ENCODE results near the gene NKG7.

The NKG7 gene

DNA sequence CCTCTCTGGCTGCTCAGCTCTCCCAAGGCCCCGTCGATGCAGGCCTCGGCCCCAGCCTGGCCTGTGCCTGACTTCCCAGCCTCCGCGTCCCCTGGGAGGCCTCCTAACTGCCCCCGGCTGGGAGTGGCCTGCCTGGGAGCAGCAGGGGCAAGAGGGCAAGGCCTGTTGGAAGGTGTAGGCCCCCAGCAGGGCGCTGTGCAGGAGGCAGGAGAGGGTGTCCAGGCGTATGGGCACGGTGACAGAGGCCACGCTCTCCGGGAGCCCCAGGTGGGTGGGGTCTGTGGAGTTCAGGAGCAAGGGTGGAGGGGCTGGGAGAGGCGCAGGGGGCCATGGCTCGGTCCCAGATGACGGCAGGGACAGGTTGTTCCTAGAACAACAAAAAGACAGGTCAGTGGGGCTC is 16.7 kb upstream of the NKG7 start:
- DNase-seq: no peak

DNA sequence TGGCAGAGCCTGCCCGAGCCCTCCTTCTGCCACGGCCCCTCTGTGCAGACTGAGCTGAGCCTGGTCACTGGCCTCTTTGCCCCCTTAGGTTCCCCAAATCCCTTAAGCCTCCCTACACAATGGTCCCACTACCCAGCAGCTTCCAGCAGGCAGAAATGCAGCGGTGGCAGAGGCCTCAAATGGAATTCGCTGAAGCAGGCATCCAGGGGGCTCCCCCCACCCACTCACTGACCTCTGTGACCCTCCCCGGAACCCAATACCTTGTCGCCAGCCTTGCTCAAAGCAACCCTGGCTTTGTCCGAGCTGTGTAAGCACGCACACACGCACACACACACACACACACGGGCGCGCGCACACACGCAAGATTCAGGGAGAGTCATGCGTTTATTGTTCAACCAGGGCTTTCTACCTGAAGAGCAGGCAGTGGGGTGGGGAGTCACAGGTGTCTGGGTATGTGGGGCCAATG is 15.5 kb upstream of the NKG7 start, which contains the start of gene LIM2:
Gene LIM2 (minus strand): TSS at position 51 of the 466 bp plus-strand sequence. CDS start 531 bp downstream, outside the sequence.
- DNase-seq: no peak

DNA sequence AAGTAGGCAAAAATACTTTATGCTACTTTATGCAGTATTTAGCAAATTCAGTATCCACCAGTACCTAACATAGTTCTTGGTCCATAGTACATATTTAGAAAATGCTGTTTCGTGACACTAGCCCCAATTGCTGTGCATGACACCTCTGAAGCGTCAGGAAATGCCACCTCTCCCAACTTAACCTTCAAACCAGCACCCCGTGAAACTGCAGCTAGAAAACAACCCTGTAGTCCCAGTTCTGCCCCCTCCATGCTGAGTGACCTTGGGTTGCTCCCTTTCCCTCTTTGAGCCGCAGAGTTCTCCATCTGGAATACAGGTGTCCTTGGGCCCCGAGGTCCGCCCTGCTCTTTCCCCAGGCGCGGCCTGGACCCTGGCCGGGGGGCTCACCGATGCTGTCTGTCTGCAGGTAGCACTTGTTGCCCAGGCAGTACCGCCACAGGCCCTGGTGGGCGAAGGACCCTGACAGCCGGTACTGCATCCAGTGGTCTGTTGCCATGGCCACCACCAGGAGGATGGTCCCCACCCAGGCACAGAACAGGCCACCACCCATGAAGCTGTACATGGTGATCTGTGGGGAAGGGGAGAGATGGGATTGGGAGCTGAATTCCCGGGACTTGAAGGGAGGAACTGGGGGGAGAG is 14.5 kb upstream of the NKG7 start:
- DNase-seq: no peak

DNA sequence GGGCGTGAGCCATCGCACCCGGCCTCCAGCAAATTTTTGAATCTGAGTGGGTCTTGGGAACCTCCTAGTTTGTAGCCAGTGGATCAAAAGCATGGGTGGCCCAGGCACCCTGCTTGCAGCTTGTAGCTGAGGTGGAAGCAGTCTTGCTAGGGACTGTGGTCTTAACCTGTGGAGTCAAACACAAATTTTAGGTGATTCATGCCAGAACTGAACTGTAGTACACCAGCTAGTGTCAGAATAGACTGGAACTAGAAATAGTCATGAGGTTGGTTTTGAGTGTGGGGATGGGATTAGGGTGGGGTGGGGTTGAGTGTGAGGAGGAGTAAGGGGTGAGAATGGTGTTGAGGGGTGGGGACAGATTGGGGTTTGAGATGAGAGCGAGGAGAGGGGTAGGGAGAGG is 9.6 kb upstream of the NKG7 start:
- DNase-seq: no peak

DNA sequence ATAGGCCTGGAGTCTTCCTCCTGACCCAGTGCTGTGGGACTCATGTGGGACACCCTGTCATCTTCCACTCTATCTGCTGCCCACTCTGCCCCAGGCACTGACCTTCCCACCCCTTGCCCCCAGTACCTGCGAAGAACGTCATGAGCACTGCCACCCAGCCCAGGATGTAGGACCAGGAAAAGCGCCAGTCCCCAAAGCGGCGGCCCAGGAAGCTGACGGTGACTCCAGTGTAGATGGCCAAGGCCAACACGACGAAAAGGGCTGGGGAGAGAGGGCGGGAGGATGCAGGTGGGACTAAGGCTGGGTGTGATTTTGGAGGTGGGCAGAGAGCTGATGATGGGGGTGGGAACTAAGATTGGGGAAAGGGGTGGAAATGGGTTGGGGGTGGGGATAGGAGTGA is 7.9 kb upstream of the NKG7 start:
- no peak for DNase-seq

- DNase-seq: no peak
These were observed 5.0 kb upstream of the NKG7 start for GRCh38 chr19:51377422-51377821.

DNA sequence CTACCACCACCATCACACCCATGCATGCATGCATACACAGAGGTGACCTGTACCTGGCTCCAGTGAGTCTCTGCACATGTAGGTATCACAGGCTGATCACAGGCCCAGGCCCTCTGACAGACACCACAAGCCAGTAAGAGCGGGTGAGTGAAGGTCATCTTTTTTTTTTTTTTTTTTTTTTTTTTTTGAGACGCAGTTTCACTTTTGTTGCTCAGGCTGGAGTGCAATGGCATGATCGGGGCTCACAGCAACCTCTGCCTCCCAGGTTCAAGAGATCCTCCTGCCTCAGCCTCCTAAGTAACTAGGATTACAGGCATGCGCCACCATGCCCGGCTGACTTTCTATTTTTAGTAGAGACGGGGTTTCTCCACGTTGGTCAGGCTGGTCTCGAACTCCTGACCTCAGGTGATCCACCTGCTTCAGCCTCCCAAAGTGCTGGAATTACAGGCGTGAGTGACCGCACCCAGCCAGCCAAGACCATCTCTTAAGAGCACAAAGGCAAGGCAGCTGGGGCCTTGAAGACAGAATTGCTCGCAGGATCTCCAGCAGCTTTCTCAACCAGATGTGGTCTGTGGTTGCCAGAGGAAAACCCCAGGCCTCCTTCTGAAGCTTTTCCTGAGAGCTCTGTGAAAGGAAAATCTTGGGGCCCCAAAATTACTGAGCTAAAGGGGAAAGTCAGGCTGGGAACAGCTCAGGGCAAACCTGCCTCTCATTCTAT is 3.2 kb upstream of the NKG7 start:
- DNase-seq: no peak

- DNase-seq: no peak
These were observed 319 bp downstream of the NKG7 start for GRCh38 chr19:51372021-51372648.

DNA sequence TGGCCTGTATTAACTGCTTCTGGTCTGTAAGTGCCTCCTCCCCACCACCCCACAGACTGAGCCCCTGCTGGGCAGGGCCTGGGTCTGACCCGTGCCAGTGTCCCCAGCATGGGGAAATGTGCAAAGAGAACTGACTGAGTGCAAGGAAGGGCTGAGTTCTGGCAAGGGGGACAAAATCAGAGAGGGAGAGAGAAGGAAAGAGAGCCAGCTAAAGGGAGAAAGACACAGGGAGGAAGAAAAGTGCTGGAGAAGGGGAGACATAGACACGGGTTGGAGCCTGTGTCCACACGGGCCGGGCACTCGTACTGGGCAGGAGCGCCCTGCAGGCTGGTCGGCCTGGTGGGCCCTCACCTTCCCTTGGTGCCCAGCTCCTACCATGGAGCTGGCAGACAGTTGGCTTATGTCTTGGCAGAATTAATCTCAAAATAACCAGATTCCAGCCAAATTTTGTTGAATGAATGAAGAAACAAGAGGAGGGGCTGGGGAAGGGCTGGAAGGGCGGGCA is 1.2 kb downstream of the NKG7 start:
- DNase-seq: no peak

- DNase-seq: no peak
These were observed 2.2 kb downstream of the NKG7 start for GRCh38 chr19:51370230-51370629.

DNA sequence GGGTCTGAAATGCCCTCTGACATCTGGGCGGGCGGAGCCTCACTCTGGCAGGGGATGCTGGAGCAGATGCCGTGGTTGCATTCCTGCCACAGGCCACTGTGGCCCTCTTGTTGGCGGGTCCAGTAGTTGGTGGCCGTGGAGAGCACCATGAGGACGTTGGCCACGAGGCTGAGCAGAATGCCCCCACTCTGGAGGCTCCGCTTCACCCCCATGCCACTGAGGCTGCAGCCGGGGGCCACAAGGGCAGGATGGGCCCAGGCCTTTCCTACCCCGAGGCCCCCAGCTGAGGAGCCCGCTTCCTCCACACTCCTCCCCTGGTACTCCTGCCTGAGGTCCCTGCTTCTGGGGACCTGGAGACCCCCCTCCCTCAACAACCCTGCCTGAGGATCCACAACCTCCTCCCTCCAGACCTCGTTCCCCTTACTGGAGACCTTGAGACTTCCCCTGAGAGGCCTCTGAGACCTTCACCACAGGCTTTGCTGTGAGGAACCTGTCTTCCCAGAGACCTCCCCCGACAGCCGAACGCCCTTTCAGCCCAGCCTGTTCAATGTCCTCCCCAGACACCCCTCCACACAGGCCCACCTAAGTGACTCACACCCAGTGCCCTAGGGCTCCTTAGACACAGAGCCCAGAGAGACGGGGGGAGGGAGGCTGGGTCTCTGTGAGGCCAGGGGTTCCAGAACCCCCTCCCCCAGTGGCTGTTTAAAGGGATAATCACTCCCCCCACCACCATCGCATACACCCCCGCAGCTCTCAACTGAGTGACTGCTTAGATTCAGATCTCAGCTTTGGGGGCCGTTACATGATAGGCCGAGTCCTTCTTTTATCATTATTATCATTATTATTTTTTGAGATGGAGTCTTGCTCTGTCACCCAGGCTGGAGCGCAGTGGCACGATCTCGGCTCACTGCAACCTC is 3.8 kb downstream of the NKG7 start, which contains the start of gene CLDND2:
Gene CLDND2 (minus strand): TSS at position 638 of the 917 bp plus-strand sequence. CDS start 426 bp downstream, at position 212.
- no peak for DNase-seq

- no peak for DNase-seq
These were observed 4.7 kb downstream of the NKG7 start for GRCh38 chr19:51367565-51368365.

DNA sequence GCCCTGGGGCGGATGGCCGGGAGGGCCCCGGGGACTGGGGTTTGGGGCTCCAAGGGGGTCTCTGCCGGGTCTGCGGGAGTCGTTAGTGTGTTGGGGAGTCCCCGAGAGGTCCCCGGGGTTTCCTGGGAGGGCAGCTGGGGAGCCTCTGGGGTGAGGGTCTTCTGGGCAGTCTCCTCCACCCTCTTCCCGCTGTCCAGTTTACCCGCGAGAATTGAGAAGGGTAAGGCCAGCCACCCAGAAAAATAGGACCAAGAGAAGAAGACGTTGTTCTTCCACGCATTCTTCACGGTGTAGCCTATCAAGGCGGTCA is 5.2 kb downstream of the NKG7 start:
- DNase-seq: no peak

GRCh38 chr19:51366389-51367254 is 5.8 kb downstream of the NKG7 start:
- DNase-seq: no peak

GRCh38 chr19:51365965-51366388 is 6.5 kb downstream of the NKG7 start, which contains the start of gene ETFB:
Gene ETFB (minus strand): TSS chr19:51366388. CDS start chr19:51366326, 62 bp downstream.
- no peak for DNase-seq

- DNase-seq: no peak
These were observed 7.1 kb downstream of the NKG7 start for GRCh38 chr19:51365211-51365964.

DNA sequence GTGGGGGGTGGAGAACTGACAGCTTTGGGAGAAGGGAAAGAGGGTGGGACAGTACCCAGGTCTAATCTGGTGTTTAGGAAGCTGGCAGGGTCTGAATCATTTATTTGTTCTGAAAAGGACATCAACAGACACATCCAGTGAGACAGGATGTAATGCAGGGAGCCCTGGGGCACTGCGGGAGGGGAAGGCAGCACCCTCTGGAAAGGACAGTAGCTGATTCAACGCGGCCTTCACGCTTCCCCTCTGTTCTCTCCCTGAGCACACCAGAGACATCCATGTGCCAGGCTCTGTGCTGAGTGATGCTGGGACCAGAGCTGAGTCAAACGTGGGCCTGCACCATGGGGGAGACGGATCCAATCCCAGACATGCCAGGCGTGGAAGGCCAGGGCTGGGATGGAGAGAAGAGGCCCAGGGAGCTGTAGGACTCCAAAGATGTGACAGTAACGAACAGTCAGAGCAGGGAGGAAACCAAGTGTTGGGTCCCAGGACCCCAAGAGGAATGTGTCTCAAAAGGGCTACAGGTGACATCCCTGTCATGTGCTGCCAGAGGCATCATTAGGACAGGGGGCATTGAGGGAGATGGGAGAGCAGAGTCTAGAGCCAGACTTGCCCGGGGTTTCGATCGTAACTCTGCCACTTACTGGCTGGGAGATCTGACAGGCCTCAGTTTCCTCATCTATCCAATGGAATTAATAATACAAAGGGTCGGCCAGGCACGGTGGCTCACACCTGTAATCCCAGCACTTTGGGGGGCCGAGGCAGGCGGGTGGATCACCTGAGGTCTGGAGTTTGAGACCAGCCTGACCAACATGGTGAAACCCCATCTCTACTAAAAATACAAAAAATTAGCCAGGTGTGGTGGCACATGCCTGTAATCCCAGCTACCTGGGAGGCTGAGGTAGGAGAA is 8.0 kb downstream of the NKG7 start:
- no peak for DNase-seq

- DNase-seq: no peak
These were observed 11.2 kb downstream of the NKG7 start for GRCh38 chr19:51361239-51361638.

GRCh38 chr19:51359294-51359693 is 13.2 kb downstream of the NKG7 start:
- no peak for DNase-seq

All from NCI-H2081 treated with DMSO at 0.1 percent for 48 hours (cell line).